Measurements from ENCODE around the gene SLC39A12. TPM values are rescaled to one million over a fixed set of nuclear protein-coding genes. Genes with fewer than 3 reads are reported as not detected.
A peak's percentile ranks its signal among the peaks of the same experiment; 100 is the strongest.

SLC39A12 gene
- total RNA-seq, 4 donors from 2014 or later, result not detected

- no peaks in the 10 kb centered on the region for H3K36me3 ChIP-seq
- DNase-seq (ENCODE audit: low spot score in 2 of 2), result no peak
- TF ChIP-seq POLR2A (IDR thresholded peaks at IDR 0.05) (no peak), CTCF (IDR thresholded peaks at IDR 0.05) (no peak), EP300 (IDR thresholded peaks at IDR 0.05) (no peak)
- no peaks in the 10 kb centered on the region for H3K27me3 ChIP-seq
- no peak overlapping the region for H3K4me3 ChIP-seq
- H3K9me3 ChIP-seq, result no peaks in the 10 kb centered on the region
- H3K27ac ChIP-seq, result no peak overlapping the region
- H3K4me1 ChIP-seq, result no peaks in the 10 kb centered on the region
These were observed 40.5 kb downstream of the SLC39A12 start for GRCh38 chr10:17992266-17992665.

GRCh38 chr10:17993361-17993760 is 41.6 kb downstream of the SLC39A12 start:
- H3K9me3 ChIP-seq, result no peaks in the 10 kb centered on the region
- TF ChIP-seq EP300 (IDR thresholded peaks at IDR 0.05) (no peak), CTCF (IDR thresholded peaks at IDR 0.05) (no peak), POLR2A (IDR thresholded peaks at IDR 0.05) (no peak)
- no peak overlapping the region for H3K4me3 ChIP-seq
- H3K36me3 ChIP-seq, result no peaks in the 10 kb centered on the region
- DNase-seq (ENCODE audit: low spot score in 2 of 2), result no peak
- H3K4me1 ChIP-seq, result no peaks in the 10 kb centered on the region
- WGBS, 2 donors, result 63 to 76% methylated on average over 3 of the region's 3 CpGs
- H3K27me3 ChIP-seq, result no peaks in the 10 kb centered on the region
- H3K27ac ChIP-seq, result no peak overlapping the region

- no peak for TF ChIP-seq CTCF (IDR thresholded peaks at IDR 0.05)
- no peak for TF ChIP-seq POLR2A (IDR thresholded peaks at IDR 0.05)
- no peak for TF ChIP-seq EP300 (IDR thresholded peaks at IDR 0.05)
- H3K4me1 ChIP-seq, result peaks cover 0 to 8% (median 0%) of the 10 kb centered on the region in 4 donors
- no peaks in the 10 kb centered on the region for H3K36me3 ChIP-seq
- no peaks in the 10 kb centered on the region for H3K9me3 ChIP-seq
- 32 to 36% methylated on average over 2 of the region's 2 CpGs for WGBS, 2 donors
- no peak for DNase-seq (ENCODE audit: low spot score in 2 of 2)
- H3K4me3 ChIP-seq, result no peak overlapping the region
- H3K27me3 ChIP-seq, result no peaks in the 10 kb centered on the region
- no peak overlapping the region for H3K27ac ChIP-seq
These were observed 48.9 kb downstream of the SLC39A12 start for GRCh38 chr10:18000601-18001000.

GRCh38 chr10:18005445-18005780 is 53.7 kb downstream of the SLC39A12 start:
- no peaks in the 10 kb centered on the region for H3K9me3 ChIP-seq
- DNase-seq (ENCODE audit: low spot score in 2 of 2), result no peak
- H3K4me1 ChIP-seq, result peaks cover 0 to 25% (median 0%) of the 10 kb centered on the region in 4 donors
- peak overlapping the region in 1 of 4 donors; percentile 13 for H3K4me3 ChIP-seq
- WGBS, 2 donors, result 16 to 19% methylated on average over 3 of the region's 3 CpGs
- H3K27ac ChIP-seq, result peak overlapping the region in 3 of 4 donors; percentile 20 to 64 (median 24)
- H3K27me3 ChIP-seq, result no peaks in the 10 kb centered on the region
- H3K36me3 ChIP-seq, result no peaks in the 10 kb centered on the region
- TF ChIP-seq POLR2A (IDR thresholded peaks at IDR 0.05), result no peak
- no peak for TF ChIP-seq CTCF (IDR thresholded peaks at IDR 0.05)
- TF ChIP-seq EP300 (IDR thresholded peaks at IDR 0.05), result no peak

- no peaks in the 10 kb centered on the region for H3K9me3 ChIP-seq
- H3K4me1 ChIP-seq, result peaks cover 0 to 25% (median 0%) of the 10 kb centered on the region in 4 donors
- H3K4me3 ChIP-seq, result peak overlapping the region in 1 of 4 donors; percentile 13
- 7 to 16% methylated on average over 6 of the region's 6 CpGs for WGBS, 2 donors
- no peaks in the 10 kb centered on the region for H3K27me3 ChIP-seq
- no peak for TF ChIP-seq EP300 (IDR thresholded peaks at IDR 0.05)
- no peak for TF ChIP-seq CTCF (IDR thresholded peaks at IDR 0.05)
- TF ChIP-seq POLR2A (IDR thresholded peaks at IDR 0.05), result no peak
- peak overlapping the region in 3 of 4 donors; percentile 20 to 64 (median 24) for H3K27ac ChIP-seq
- DNase-seq (ENCODE audit: low spot score in 2 of 2), result peak in 1 of 2 donors; percentile 15
- no peaks in the 10 kb centered on the region for H3K36me3 ChIP-seq
These were observed 54.2 kb downstream of the SLC39A12 start for GRCh38 chr10:18005781-18006456.
